ENCODE data around the gene TRHDE. TPM values are rescaled to one million over a fixed set of nuclear protein-coding genes. Genes with fewer than 3 reads are reported as not detected.

Gene TRHDE
- total and polyA plus RNA-seq, 2 donors (not counting 3 experiments of a cell fraction or from before 2014, with no cell fraction given): not detected

GRCh38 chr12:72433298-72433697 lies 161.1 kb downstream of the TRHDE start:
- ChIA-PET POLR2A (no interaction called here), CTCF (no interaction called here)
- BruUV-seq (replicated peaks): no TSS peak
- FAIRE-seq: no peak
- H4K20me1 ChIP-seq (replicated peaks; ENCODE audit: control insufficient read depth, extremely low read depth, insufficient read depth, low read length): no peaks in the 10 kb centered on the region
- H3K27me3 ChIP-seq (ENCODE audit: control insufficient read depth in 2 of 2, insufficient read depth in 2 of 2, low read length in 2 of 2): no peaks in the 10 kb centered on the region
- no peaks in the 10 kb centered on the region for H3K36me3 ChIP-seq (ENCODE audit: control insufficient read depth in 2 of 2, extremely low read depth in 1 of 2, insufficient read depth in 2 of 2, low read length in 2 of 2)
- no peak overlapping the region for H3K27ac ChIP-seq (ENCODE audit: insufficient read depth, low read depth, low read length)
- intact Hi-C loops (cut with micrococcal nuclease): no loop called here
- dilution Hi-C loops (cut with MboI; ENCODE audit: extremely low pct_ligation_motif_present, low sequenced_read_pairs): no loop called here
- H3K9ac ChIP-seq (replicated peaks; ENCODE audit: extremely low read depth, insufficient read depth, low read length): no peak overlapping the region
- TF ChIP-seq EZH2 (IDR thresholded peaks at IDR 0.05; ENCODE audit: borderline replicate concordance, low read depth, low read length, severe bottlenecking) (no peak), FOS (IDR thresholded peaks at IDR 0.05; ENCODE audit: borderline replicate concordance, insufficient read depth, low read length) (no peak), POLR2AphosphoS5 (IDR thresholded peaks at IDR 0.05; ENCODE audit: insufficient read depth, low read depth, low read length) (no peak), JUN (IDR thresholded peaks at IDR 0.05; ENCODE audit: borderline replicate concordance, insufficient read depth, insufficient read length, low read depth) (no peak), CTCF (IDR thresholded peaks at IDR 0.05; ENCODE audit: extremely low read depth in 1 of 2, insufficient read depth in 1 of 2, low read depth in 1 of 2, low read length in 2 of 2) (no peak), MYC (IDR thresholded peaks at IDR 0.05; ENCODE audit: low read depth, low read length) (no peak), MAX (IDR thresholded peaks at IDR 0.05; ENCODE audit: insufficient read depth, insufficient read length) (no peak), POLR2A (IDR thresholded peaks at IDR 0.05; ENCODE audit: low read depth, low read length) (no peak), GATA2 (IDR thresholded peaks at IDR 0.05; ENCODE audit: insufficient read depth, insufficient read length, low read depth, low read length) (no peak)
- no peak overlapping the region for H3K4me2 ChIP-seq (ENCODE audit: insufficient read depth, low read length)
- no peak overlapping the region for H2AFZ ChIP-seq (ENCODE audit: low read depth, low read length)
- H3K4me3 ChIP-seq (replicated peaks in 1 of 3; ENCODE audit: insufficient read depth in 1 of 3, low read depth in 1 of 3, low read length in 3 of 3): no peak overlapping the region
- no peaks in the 10 kb centered on the region for H3K9me3 ChIP-seq (replicated peaks; ENCODE audit: control insufficient read depth, insufficient read depth, low read length)
- no peaks in the 10 kb centered on the region for H3K4me1 ChIP-seq (ENCODE audit: control insufficient read depth, extremely low read depth, insufficient read depth, low read length)
- no peak for DNase-seq (ENCODE audit: low read depth, low spot score)
- no peaks in the 10 kb centered on the region for H3K9me1 ChIP-seq (replicated peaks; ENCODE audit: control insufficient read depth, extremely low read depth, insufficient read depth, low read length)
- H3K79me2 ChIP-seq (ENCODE audit: control insufficient read depth, insufficient read depth, low read length): no peaks in the 10 kb centered on the region
